Common myeloid progenitor, CD34-positive (primary cell): ENCODE measurements around the gene CCNYL1.
"Not testable (repeated sequence)": the region's sequence is repeated elsewhere in the genome, so short reads cannot be mapped to it uniquely, and the experiment has no call there.

Experiments
- CTCF ChIA-PET: fragments of 350-600 bp; sonication (Branson Sonifier 250); formaldehyde crosslinking; loops from one replicate; lab custom pipeline; 2021; ENCODE audit warnings: antibody characterized with exemption; lab: Charles Lee
- POLR2A ChIA-PET: fragments of 350-600 bp; sonication (Branson Sonifier 250); formaldehyde crosslinking; loops from one replicate; lab custom pipeline; 2021; ENCODE audit warnings: antibody characterized with exemption; lab: Charles Lee
- DNase-seq, 3 donors: peaks; one replicate each; pipeline versions ENCODE4 v3.0.0 to v3.0.0-alpha.2; 2013
- H3K27ac ChIP-seq, 2 experiments: 1 replicate in 1 of 2; 2 replicates in 1 of 2; pipeline ENCODE4 v1.7.0; 2013; ENCODE audit warnings: inconsistent platforms in 2 of 2, low read length in 2 of 2, mild to moderate bottlenecking in 2 of 2, low read depth in 1 of 2, moderate library complexity in 1 of 2; ENCODE audit not compliant: severe bottlenecking in 2 of 2, insufficient read depth in 1 of 2, poor library complexity in 1 of 2
- H3K27me3 ChIP-seq, 5 experiments: replicated peaks in 2 of 5; 1 replicate in 3 of 5; 2 replicates in 2 of 5; pipeline versions ENCODE4 v1.6.1 to v1.7.0; 2013; ENCODE audit warnings: low read length in 4 of 5, mild to moderate bottlenecking in 2 of 5, moderate library complexity in 2 of 5, inconsistent platforms in 1 of 5; ENCODE audit not compliant: insufficient read depth in 5 of 5, control insufficient read depth in 4 of 5
- H3K36me3 ChIP-seq, 4 experiments: 1 replicate in 2 of 4; 2 replicates in 2 of 4; pipeline versions ENCODE4 v1.6.1 to v1.7.0; 2013; ENCODE audit warnings: low read length in 3 of 4, control low read depth in 1 of 4, mild to moderate bottlenecking in 1 of 4; ENCODE audit not compliant: control insufficient read depth in 4 of 4, insufficient read depth in 4 of 4
- H3K4me1 ChIP-seq, 4 experiments: 1 replicate in 3 of 4; 2 replicates in 1 of 4; pipeline versions ENCODE4 v1.6.1 to v1.7.1; 2013; ENCODE audit warnings: low read length in 3 of 4, mild to moderate bottlenecking in 3 of 4, control low read depth in 1 of 4, inconsistent platforms in 1 of 4, moderate library complexity in 1 of 4; ENCODE audit not compliant: control insufficient read depth in 4 of 4, insufficient read depth in 4 of 4; ENCODE audit errors: control extremely low read depth in 1 of 4
- H3K4me3 ChIP-seq, 7 experiments: 1 replicate in 4 of 7; 2 replicates in 3 of 7; pipeline versions ENCODE4 v1.5.1 to v1.7.0; 2013; ENCODE audit warnings: mild to moderate bottlenecking in 7 of 7, low read length in 6 of 7, moderate library complexity in 6 of 7, inconsistent platforms in 2 of 7, low read depth in 2 of 7, control low read depth in 1 of 7; ENCODE audit not compliant: insufficient read depth in 4 of 7, control insufficient read depth in 1 of 7; ENCODE audit errors: extremely low read depth in 1 of 7
- H3K9me3 ChIP-seq, 5 experiments: 1 replicate in 4 of 5; 2 replicates in 1 of 5; pipeline versions ENCODE4 v1.6.1 to v1.7.1; 2013; ENCODE audit warnings: low read length in 4 of 5, mild to moderate bottlenecking in 2 of 5, inconsistent platforms in 1 of 5, low read depth in 1 of 5, moderate library complexity in 1 of 5; ENCODE audit not compliant: control insufficient read depth in 4 of 5, insufficient read depth in 2 of 5; ENCODE audit errors: control extremely low read depth in 1 of 5
- WGBS: methylation state at CpG from one replicate; pipeline ENCODE4 v1.1.5; 2013; ENCODE audit not compliant: insufficient coverage; 5-methylcytosine and 5-hydroxymethylcytosine counted together

Gene CCNYL1

DNA sequence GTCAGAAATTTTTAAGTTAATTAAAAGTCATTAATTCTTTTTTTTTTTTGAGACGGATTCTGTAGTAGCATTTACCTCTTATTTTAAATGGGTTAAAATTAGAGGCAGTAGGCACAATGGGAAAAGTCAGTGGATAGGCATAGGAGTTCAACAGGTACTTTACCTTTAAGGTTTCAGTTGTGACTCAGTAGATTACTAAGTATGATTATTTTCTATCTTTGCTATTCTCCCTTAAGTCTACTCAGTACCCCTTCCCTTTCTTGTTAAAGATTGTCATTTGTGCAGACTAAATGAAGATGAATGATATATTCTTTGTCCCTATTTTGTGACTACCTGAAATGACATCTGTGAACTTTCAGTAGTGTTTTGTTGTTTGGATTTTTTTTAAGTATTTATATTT is 19.7 kb downstream of the CCNYL1 start:
- Histone ChIP-seq H3K9me3 (no peaks in the 10 kb centered on the region), H3K4me3 (no peak overlapping the region), H3K27me3 (no peaks in the 10 kb centered on the region), H3K36me3 (peaks cover 2 to 18% (median 8%) of the 10 kb centered on the region in 4 experiments), H3K27ac (no peak overlapping the region), H3K4me1 (peaks cover 0 to 8% (median 6%) of the 10 kb centered on the region in 4 experiments)
- CTCF ChIA-PET, result interaction anchor here (0.9 kb wide), 1 partner anchor 98 kb away, joined by 3 read pairs; no protein-coding TSS in a partner anchor
- DNase-seq, result no peak
- POLR2A ChIA-PET, result no interaction called here
- no CpG with 5 or more reads among the region's 1 CpG for WGBS

DNA sequence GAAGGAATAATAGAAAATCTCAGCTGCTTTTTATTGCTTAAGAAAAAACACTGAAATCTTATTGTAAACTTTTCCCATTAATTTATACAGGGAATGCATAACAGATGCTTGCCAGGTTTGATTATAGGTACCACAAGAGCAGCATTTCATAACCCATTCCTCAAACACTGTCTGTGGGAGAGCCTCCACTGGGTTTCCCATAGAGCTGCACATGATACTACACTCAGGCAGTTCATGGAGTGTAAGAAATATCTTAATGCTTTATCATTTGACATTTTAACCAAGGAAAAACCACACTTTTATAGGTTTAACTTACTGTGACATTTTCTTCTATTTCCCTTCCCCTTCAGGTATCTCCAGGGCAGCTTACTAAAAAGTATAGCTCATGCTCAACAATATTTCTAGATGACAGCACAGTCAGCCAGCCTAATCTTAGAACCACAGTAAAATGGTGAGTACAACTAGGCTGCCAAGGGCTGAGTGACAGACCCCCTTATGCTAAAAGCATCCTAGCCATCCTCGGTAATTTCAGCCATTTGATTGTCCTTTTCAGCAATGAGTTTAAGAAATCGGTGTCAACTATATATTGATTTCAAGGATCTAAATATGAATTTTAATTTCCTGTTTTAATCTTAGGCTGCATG is 22.3 kb downstream of the CCNYL1 start:
- CTCF ChIA-PET, result interaction anchor here (0.9 to 3.5 kb wide), 14 partner anchors 9 to 346 kb away, joined by 3 to 33 read pairs (median 4); partner anchors contain the start of gene METTL21A
- Histone ChIP-seq H3K4me1 (no peaks in the 10 kb centered on the region), H3K9me3 (no peaks in the 10 kb centered on the region), H3K36me3 (peaks cover 0 to 18% (median 8%) of the 10 kb centered on the region in 4 experiments), H3K27ac (no peak overlapping the region), H3K4me3 (no peak overlapping the region), H3K27me3 (no peaks in the 10 kb centered on the region)
- WGBS, result 100% methylated on average over 1 of the region's 2 CpGs
- DNase-seq, result no peak
- POLR2A ChIA-PET, result interaction anchor here (0.6 kb wide), 1 partner anchor 106 kb away, joined by 5 read pairs; no protein-coding TSS in a partner anchor

DNA sequence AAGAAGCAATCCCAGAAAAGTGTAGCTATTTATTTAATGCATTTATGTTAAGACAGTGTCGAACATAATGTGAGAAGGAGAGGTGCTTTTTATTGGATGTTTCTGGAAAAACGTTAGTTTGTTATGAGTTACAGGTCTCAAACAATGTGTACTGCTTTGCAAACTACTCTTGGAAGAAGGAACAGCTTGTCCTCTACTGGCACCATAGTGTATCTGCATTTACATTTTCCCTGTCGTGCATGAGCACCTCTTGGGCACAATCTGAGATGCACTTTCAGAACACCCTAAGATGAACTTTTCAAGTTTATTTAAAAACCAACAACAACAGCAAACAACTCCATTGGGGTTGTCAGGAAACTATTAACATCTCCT is 22.8 kb downstream of the CCNYL1 start:
- no peaks in the 10 kb centered on the region for H3K27me3 ChIP-seq
- H3K27ac ChIP-seq, result no peak overlapping the region
- ChIA-PET CTCF (interaction anchor here (0.8 to 3.5 kb wide), 15 partner anchors 9 to 345 kb away, joined by 3 to 33 read pairs (median 4); partner anchors contain the start of gene METTL21A), POLR2A (interaction anchor here (0.6 kb wide), 1 partner anchor 107 kb away, joined by 5 read pairs; no protein-coding TSS in a partner anchor)
- peaks cover 0 to 21% (median 8%) of the 10 kb centered on the region in 4 experiments for H3K36me3 ChIP-seq
- no peaks in the 10 kb centered on the region for H3K9me3 ChIP-seq
- DNase-seq, result peak; percentile 53 to 75 (median 71)
- H3K4me3 ChIP-seq, result no peak overlapping the region
- 50% methylated on average over 2 of the region's 3 CpGs for WGBS
- H3K4me1 ChIP-seq, result no peaks in the 10 kb centered on the region

DNA sequence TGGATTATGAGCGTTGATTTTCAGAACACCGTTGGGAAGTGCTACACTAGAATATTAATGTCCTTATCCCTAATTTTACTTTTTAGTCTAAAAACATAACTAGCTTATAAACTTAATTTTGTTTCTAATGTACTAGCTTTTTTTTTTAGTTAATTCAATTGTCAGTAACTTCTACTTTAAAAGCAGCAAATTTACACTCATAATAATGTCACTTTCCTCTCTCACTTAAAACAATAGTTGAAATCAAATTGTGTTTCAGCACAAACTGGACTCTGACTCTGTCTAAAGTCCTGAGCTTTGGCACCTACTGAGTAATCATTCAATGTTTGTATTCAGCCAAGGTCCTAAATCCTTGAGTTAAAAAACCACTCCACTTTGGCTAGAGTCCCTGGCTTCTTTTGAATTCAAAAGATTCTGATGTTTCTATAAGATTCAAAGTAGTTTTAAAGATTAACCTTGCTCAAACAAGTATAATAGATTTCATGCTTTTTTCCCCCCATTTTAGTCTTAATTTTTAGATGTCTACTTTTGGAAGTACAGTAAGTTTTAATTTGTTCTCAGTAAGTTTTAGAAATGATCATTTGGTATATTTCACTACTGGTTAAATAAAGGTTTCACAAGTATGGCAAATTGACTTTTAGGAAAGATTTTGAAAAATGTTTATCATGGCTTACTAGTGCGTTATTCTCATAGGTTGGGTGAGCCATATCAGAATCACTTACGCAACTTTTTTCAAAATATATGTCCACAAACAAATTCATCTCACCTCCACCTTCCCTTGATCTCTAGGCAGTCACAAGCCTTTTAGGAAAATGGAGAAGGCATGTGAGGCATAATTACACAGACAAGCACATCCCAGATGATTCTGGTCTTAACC is 23.4 kb downstream of the CCNYL1 start:
- POLR2A ChIA-PET, result no interaction called here
- DNase-seq, result no peak
- Histone ChIP-seq H3K27ac (no peak overlapping the region), H3K36me3 (peaks cover 0 to 20% (median 8%) of the 10 kb centered on the region in 4 experiments), H3K9me3 (no peaks in the 10 kb centered on the region), H3K4me1 (no peaks in the 10 kb centered on the region), H3K4me3 (no peak overlapping the region), H3K27me3 (no peaks in the 10 kb centered on the region)
- CTCF ChIA-PET, result interaction anchor here (0.8 to 3.5 kb wide), 15 partner anchors 8 to 345 kb away, joined by 3 to 33 read pairs (median 5); partner anchors contain the start of gene METTL21A
- WGBS, result no CpG with 5 or more reads among the region's 4 CpGs

DNA sequence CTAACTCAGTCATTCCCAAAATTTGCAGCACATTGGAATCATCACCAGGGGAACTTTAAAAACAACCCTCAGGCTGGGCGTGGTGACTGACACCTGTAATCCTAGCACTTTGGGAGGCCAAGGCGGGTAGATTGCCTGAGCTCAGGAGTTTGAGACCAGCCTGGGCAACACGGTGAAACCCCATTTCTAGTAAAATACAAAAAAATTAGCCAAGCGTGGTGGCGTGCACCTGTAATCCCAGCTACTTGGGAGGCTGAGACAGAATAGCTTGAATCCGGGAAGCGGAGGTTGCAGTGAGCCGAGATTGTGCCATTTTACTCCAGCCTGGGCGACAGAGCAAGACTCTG is 24.0 kb downstream of the CCNYL1 start:
- CTCF ChIA-PET, result interaction anchor here (0.6 to 2.6 kb wide), 5 partner anchors 44 to 440 kb away, joined by 4 to 14 read pairs (median 6); no protein-coding TSS in a partner anchor
- H3K27ac ChIP-seq, H3K4me1 ChIP-seq, H3K4me3 ChIP-seq, POLR2A ChIA-PET, H3K9me3 ChIP-seq, DNase-seq, H3K27me3 ChIP-seq: not testable (repeated sequence)
- WGBS, result 100% methylated on average over 6 of the region's 9 CpGs
- peaks cover 0 to 16% (median 6%) of the 10 kb centered on the region in 4 experiments for H3K36me3 ChIP-seq

DNA sequence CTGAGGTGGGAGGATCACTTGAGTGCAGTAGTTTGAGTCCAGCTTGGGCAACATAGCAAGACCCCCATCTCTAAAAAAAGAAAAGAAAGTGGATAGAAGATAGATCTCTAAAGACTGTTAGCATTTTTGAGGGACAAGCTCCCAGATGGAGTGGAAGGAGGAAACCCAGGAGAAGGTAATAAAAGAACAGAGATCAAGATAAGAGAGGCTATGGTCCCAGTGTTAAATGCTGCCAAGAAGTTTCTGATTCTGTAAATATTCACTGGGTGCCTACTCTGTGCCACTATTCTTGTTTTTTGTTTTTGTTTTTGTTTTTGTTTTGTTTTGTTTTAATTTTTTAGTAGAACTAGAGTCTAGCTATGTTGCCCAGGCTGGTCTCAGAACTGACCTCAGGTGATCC is 32.1 kb downstream of the CCNYL1 start:
- H3K4me1 ChIP-seq, result no peaks in the 10 kb centered on the region
- ChIA-PET CTCF (interaction anchor here (0.6 to 6.6 kb wide), 12 partner anchors 9 to 334 kb away, joined by 3 to 47 read pairs (median 8); no protein-coding TSS in a partner anchor), POLR2A (interaction anchor here (0.6 kb wide), 1 partner anchor 210 kb away, joined by 3 read pairs; no protein-coding TSS in a partner anchor)
- H3K4me3 ChIP-seq, result no peak overlapping the region
- peaks cover 2 to 24% (median 7%) of the 10 kb centered on the region in 4 experiments for H3K36me3 ChIP-seq
- H3K9me3 ChIP-seq, result no peaks in the 10 kb centered on the region
- H3K27me3 ChIP-seq, result no peaks in the 10 kb centered on the region
- no peak for DNase-seq
- H3K27ac ChIP-seq, result no peak overlapping the region
